Neural cell (in vitro differentiated cells): Measurements from ENCODE around the gene OSCAR.

ENCODE experiments used
- CTCF ChIP-seq: fragments of 450-650 bp; IDR thresholded peaks from 2 replicates; pipeline ENCODE4 v1.5.1; 2014; ENCODE audit warnings: antibody characterized with exemption, mild to moderate bottlenecking, moderate library complexity; ENCODE audit not compliant: poor library complexity, severe bottlenecking
- EP300 ChIP-seq: fragments of 450-650 bp; conservative IDR thresholded peaks from 2 replicates; pipeline ENCODE4 v1.6.1; 2014; ENCODE audit warnings: antibody characterized with exemption, mild to moderate bottlenecking, moderate library complexity; ENCODE audit not compliant: poor library complexity, severe bottlenecking
- EZH2 ChIP-seq: fragments of 200-600, 300-800 bp; shearing (Covaris generic), sonication (generic); IDR thresholded peaks from 2 replicates; pipeline ENCODE4 v1.6.1; 2014; ENCODE audit warnings: antibody characterized with exemption, low read length, borderline replicate concordance, mild to moderate bottlenecking; ENCODE audit not compliant: insufficient read depth, poor library complexity, severe bottlenecking
- MXI1 ChIP-seq: fragments of 450-650 bp; conservative IDR thresholded peaks from 2 replicates; pipeline ENCODE4 v1.6.1; 2014; ENCODE audit warnings: antibody characterized with exemption, mild to moderate bottlenecking; ENCODE audit not compliant: poor library complexity, severe bottlenecking
- POLR2AphosphoS5 ChIP-seq: IDR thresholded peaks from 2 replicates; pipeline ENCODE4 v1.6.1; 2012
- RAD21 ChIP-seq: fragments of 450-650 bp; conservative IDR thresholded peaks from 2 replicates; pipeline ENCODE4 v1.6.1; 2014; ENCODE audit warnings: antibody characterized with exemption, mild to moderate bottlenecking, moderate library complexity
- SMC3 ChIP-seq: fragments of 450-650 bp; conservative IDR thresholded peaks from 2 replicates; pipeline ENCODE4 v1.6.1; 2014; ENCODE audit warnings: antibody characterized with exemption, mild to moderate bottlenecking, moderate library complexity; ENCODE audit not compliant: poor library complexity
- TAF1 ChIP-seq: IDR thresholded peaks from 2 replicates; pipeline ENCODE4 v1.6.1; 2012; ENCODE audit warnings: low read depth

GRCh38 chr19:54127688-54128440 lies 27.3 kb upstream of the OSCAR start:
- TF ChIP-seq CTCF (no peak), RAD21 (no peak), TAF1 (no peak), EP300 (no peak), EZH2 (no peak), MXI1 (no peak), POLR2AphosphoS5 (no peak), SMC3 (no peak)
